PFSK-1 (cell line): ENCODE results near the gene FANCC.

Experiments used
- FOXP2 ChIP-seq: optimal IDR thresholded peaks from 2 replicates; pipeline ENCODE3; 2011; ENCODE audit warnings: borderline replicate concordance, control low read depth, inconsistent platforms; ENCODE audit not compliant: insufficient read depth; ENCODE audit errors: extremely low read length, extremely low read depth
- POLR2AphosphoS5 ChIP-seq: IDR thresholded peaks from 2 replicates; pipeline ENCODE4 v1.6.1; 2012; ENCODE audit warnings: low read depth, mild to moderate bottlenecking, control low read depth, low read length, moderate library complexity
- REST ChIP-seq, 2 experiments: IDR thresholded peaks; 2 replicates each; pipeline versions ENCODE4 v1.6.1 to v1.8.0; 2011 to 2012; ENCODE audit warnings: low read depth in 2 of 2, low read length in 2 of 2, control low read depth in 1 of 2, inconsistent platforms in 1 of 2, mild to moderate bottlenecking in 1 of 2, moderate library complexity in 1 of 2; ENCODE audit not compliant: insufficient read depth in 1 of 2
- SIN3A ChIP-seq: IDR thresholded peaks from 2 replicates; pipeline ENCODE4 v1.6.1; 2012; ENCODE audit warnings: mild to moderate bottlenecking, low read length, moderate library complexity, borderline replicate concordance; ENCODE audit not compliant: insufficient read depth
- TAF1 ChIP-seq: IDR thresholded peaks from 2 replicates; pipeline ENCODE4 v1.6.1; 2012; ENCODE audit warnings: low read length, control low read depth, borderline replicate concordance; ENCODE audit not compliant: insufficient read depth

Gene FANCC

GRCh38 chr9:95338243-95338642 is 20.7 kb upstream of the FANCC start:
- TF ChIP-seq TAF1 (no peak), POLR2AphosphoS5 (no peak), SIN3A (no peak), REST (IDR thresholded peaks at IDR 0.05; ENCODE audit: insufficient read depth in 1 of 2, low read depth in 2 of 2, low read length in 2 of 2) (no peak), FOXP2 (no peak)

GRCh38 chr9:95336281-95336680 is 18.8 kb upstream of the FANCC start:
- TF ChIP-seq REST (IDR thresholded peaks at IDR 0.05; ENCODE audit: insufficient read depth in 1 of 2, low read depth in 2 of 2, low read length in 2 of 2): no peak
- TF ChIP-seq SIN3A: no peak
- TF ChIP-seq POLR2AphosphoS5: no peak
- no peak for TF ChIP-seq TAF1
- no peak for TF ChIP-seq FOXP2

GRCh38 chr9:95333426-95333825 is 15.9 kb upstream of the FANCC start:
- no peak for TF ChIP-seq REST (IDR thresholded peaks at IDR 0.05; ENCODE audit: insufficient read depth in 1 of 2, low read depth in 2 of 2, low read length in 2 of 2)
- no peak for TF ChIP-seq POLR2AphosphoS5
- no peak for TF ChIP-seq FOXP2
- no peak for TF ChIP-seq SIN3A
- TF ChIP-seq TAF1: no peak

- TF ChIP-seq SIN3A (no peak), FOXP2 (no peak), POLR2AphosphoS5 (no peak), TAF1 (no peak), REST (IDR thresholded peaks at IDR 0.05; ENCODE audit: insufficient read depth in 1 of 2, low read depth in 2 of 2, low read length in 2 of 2) (no peak)
Measured at GRCh38 chr9:95332860-95333259, 15.4 kb upstream of the FANCC start.

GRCh38 chr9:95330720-95331404 is 13.4 kb upstream of the FANCC start:
- TF ChIP-seq POLR2AphosphoS5 (no peak), SIN3A (no peak), REST (IDR thresholded peaks at IDR 0.05; ENCODE audit: insufficient read depth in 1 of 2, low read depth in 2 of 2, low read length in 2 of 2) (no peak), FOXP2 (no peak), TAF1 (no peak)
